Measurements from ENCODE around the gene SLC25A26.
"Not testable (repeated sequence)": the region's sequence is repeated elsewhere in the genome, so short reads cannot be mapped to it uniquely, and the experiment has no call there.

Gene SLC25A26

GRCh38 chr3:66220602-66221377, at the start of gene SLC25A26:
TSS of gene SLC25A26 (plus strand) at chr3:66221001. CDS start at chr3:66221095, 94 bp downstream.
- DNase-seq = peak; percentile 97

- DNase-seq = no peak
Measured at GRCh38 chr3:66172394-66172793, 48.4 kb upstream of the SLC25A26 start.

- no peak for DNase-seq
Measured at GRCh38 chr3:66177026-66177425, 43.8 kb upstream of the SLC25A26 start.

- no peak for DNase-seq
Measured at GRCh38 chr3:66178206-66178605, 42.6 kb upstream of the SLC25A26 start.

GRCh38 chr3:66179793-66180192, 41.0 kb upstream of the SLC25A26 start:
- no peak for DNase-seq

- DNase-seq = no peak
Measured at GRCh38 chr3:66181764-66182163, 39.0 kb upstream of the SLC25A26 start.

- no peak for DNase-seq
Measured at GRCh38 chr3:66182246-66182645, 38.6 kb upstream of the SLC25A26 start.

- DNase-seq = no peak
Measured at GRCh38 chr3:66186545-66186944, 34.3 kb upstream of the SLC25A26 start.

GRCh38 chr3:66195347-66195783, 25.4 kb upstream of the SLC25A26 start:
- DNase-seq = peak; percentile 27

GRCh38 chr3:66196633-66197032, 24.2 kb upstream of the SLC25A26 start:
- no peak for DNase-seq

- no peak for DNase-seq
Measured at GRCh38 chr3:66198437-66199088, 22.2 kb upstream of the SLC25A26 start.

GRCh38 chr3:66199089-66199473, 21.7 kb upstream of the SLC25A26 start:
- DNase-seq = no peak

GRCh38 chr3:66200147-66200546, 20.7 kb upstream of the SLC25A26 start:
- no peak for DNase-seq

GRCh38 chr3:66200786-66201185, 20.0 kb upstream of the SLC25A26 start:
- DNase-seq = no peak

GRCh38 chr3:66203275-66203674, 17.5 kb upstream of the SLC25A26 start:
- DNase-seq = no peak

GRCh38 chr3:66206806-66207205, 14.0 kb upstream of the SLC25A26 start:
- DNase-seq = no peak

GRCh38 chr3:66208189-66208588, 12.6 kb upstream of the SLC25A26 start:
- DNase-seq = no peak

- DNase-seq = no peak
Measured at GRCh38 chr3:66210687-66211295, 10.0 kb upstream of the SLC25A26 start.

- no peak for DNase-seq
Measured at GRCh38 chr3:66211779-66212178, 9.0 kb upstream of the SLC25A26 start.

GRCh38 chr3:66215106-66215505, 5.7 kb upstream of the SLC25A26 start:
- DNase-seq = no peak

GRCh38 chr3:66220066-66220465, 735 bp upstream of the SLC25A26 start:
- DNase-seq = no peak

GRCh38 chr3:66224220-66224619, 3.4 kb downstream of the SLC25A26 start:
- peak; percentile 49 for DNase-seq

- not testable (repeated sequence) for DNase-seq
Measured at GRCh38 chr3:66226093-66226492, 5.3 kb downstream of the SLC25A26 start.

- no peak for DNase-seq
Measured at GRCh38 chr3:66227051-66227450, 6.2 kb downstream of the SLC25A26 start.
